Vagina (tissue), 2 donors: ENCODE measurements around the gene PCDHB14.

Experiments used
- POLR2A ChIP-seq, 2 donors: fragments of 450-650 bp; IDR thresholded peaks; one replicate each; pipeline ENCODE4 v1.6.1; 2017; ENCODE audit warnings: antibody characterized with exemption in 2 of 2, mild to moderate bottlenecking in 2 of 2, moderate library complexity in 2 of 2
- POLR2AphosphoS5 ChIP-seq, 2 donors: sonication (generic); formaldehyde crosslinking; IDR thresholded peaks; one replicate each; pipeline ENCODE4 v1.9.0; 2017; ENCODE audit warnings: antibody characterized with exemption in 2 of 2, mild to moderate bottlenecking in 2 of 2, low read depth in 1 of 2; ENCODE audit not compliant: insufficient read depth in 1 of 2
- TF ChIP-seq, protein P1 (sequence below), 3 experiments: fragments of 450-650 bp in 2 of 3; fragments of 200-600 bp in 1 of 3; sonication (generic) in 1 of 3; IDR thresholded peaks; one replicate each; pipeline ENCODE4 v1.5.1; 2017 to 2019; ENCODE audit warnings: antibody characterized with exemption in 3 of 3, mild to moderate bottlenecking in 2 of 3, moderate library complexity in 2 of 3

DNA sequence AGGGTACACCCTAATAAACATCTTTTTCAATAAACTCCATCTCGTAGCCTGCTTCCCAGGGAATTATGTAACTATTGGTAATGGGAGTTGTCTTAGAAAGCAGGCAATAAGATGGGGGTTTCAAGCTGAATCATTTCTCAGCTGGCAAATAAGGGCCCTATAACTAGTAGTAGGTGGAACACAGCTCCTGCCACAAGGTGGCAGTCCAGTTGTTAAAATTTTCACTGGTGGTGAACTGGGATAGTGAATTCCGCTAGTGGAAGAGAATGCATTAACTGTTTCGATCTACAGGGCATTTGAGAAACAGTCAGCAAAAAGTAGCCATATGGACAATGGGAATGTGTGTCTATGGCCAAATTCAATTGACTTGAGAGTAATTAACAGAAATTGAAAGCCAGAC is 49.8 kb downstream of the PCDHB14 start:
- TF ChIP-seq, protein P1, sequence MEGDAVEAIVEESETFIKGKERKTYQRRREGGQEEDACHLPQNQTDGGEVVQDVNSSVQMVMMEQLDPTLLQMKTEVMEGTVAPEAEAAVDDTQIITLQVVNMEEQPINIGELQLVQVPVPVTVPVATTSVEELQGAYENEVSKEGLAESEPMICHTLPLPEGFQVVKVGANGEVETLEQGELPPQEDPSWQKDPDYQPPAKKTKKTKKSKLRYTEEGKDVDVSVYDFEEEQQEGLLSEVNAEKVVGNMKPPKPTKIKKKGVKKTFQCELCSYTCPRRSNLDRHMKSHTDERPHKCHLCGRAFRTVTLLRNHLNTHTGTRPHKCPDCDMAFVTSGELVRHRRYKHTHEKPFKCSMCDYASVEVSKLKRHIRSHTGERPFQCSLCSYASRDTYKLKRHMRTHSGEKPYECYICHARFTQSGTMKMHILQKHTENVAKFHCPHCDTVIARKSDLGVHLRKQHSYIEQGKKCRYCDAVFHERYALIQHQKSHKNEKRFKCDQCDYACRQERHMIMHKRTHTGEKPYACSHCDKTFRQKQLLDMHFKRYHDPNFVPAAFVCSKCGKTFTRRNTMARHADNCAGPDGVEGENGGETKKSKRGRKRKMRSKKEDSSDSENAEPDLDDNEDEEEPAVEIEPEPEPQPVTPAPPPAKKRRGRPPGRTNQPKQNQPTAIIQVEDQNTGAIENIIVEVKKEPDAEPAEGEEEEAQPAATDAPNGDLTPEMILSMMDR (IDR thresholded peaks at IDR 0.05) = no peak
- TF ChIP-seq POLR2AphosphoS5 (IDR thresholded peaks at IDR 0.05; ENCODE audit: insufficient read depth in 1 of 2, low read depth in 1 of 2) (no peak), POLR2A (IDR thresholded peaks at IDR 0.05) (no peak)
